ENCODE measurements around the gene NSG1.

GRCh38 chr4:4413373-4413725, 26.4 kb downstream of the NSG1 start:
- TF ChIP-seq POLR2AphosphoS5 (IDR thresholded peaks at IDR 0.05) (no peak), POLR2A (IDR thresholded peaks at IDR 0.05; ENCODE audit: low read depth) (no peak)
- TF ChIP-seq, protein P1, sequence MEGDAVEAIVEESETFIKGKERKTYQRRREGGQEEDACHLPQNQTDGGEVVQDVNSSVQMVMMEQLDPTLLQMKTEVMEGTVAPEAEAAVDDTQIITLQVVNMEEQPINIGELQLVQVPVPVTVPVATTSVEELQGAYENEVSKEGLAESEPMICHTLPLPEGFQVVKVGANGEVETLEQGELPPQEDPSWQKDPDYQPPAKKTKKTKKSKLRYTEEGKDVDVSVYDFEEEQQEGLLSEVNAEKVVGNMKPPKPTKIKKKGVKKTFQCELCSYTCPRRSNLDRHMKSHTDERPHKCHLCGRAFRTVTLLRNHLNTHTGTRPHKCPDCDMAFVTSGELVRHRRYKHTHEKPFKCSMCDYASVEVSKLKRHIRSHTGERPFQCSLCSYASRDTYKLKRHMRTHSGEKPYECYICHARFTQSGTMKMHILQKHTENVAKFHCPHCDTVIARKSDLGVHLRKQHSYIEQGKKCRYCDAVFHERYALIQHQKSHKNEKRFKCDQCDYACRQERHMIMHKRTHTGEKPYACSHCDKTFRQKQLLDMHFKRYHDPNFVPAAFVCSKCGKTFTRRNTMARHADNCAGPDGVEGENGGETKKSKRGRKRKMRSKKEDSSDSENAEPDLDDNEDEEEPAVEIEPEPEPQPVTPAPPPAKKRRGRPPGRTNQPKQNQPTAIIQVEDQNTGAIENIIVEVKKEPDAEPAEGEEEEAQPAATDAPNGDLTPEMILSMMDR (IDR thresholded peaks at IDR 0.05) = no peak
